ENCODE measurements around the gene RPIA.
A peak's percentile ranks its signal among the peaks of the same experiment; 100 is the strongest.

Gene RPIA

DNA sequence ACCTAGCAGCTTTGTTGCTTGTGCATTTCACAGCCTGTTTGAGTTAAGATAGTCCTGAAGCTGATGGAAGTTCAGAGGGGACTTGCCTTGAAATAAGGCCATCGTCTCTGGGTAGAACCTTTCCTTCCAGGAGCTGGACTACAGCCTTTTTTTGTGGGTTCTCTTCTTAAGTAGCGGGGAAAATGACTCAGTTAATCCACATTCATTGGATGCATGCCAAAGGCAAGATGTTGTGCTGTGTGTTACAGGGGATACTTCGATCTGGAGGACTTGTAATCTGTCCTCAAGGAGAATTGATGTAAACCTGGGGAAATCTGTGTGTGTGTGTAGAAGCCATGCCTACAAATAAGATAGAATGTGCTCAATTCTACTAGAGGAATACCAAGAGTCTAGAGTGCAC, 46.8 kb downstream of the RPIA start:
- no peaks in the 10 kb centered on the region for H3F3A ChIP-seq (ENCODE audit: insufficient read depth, low read length)
- peaks cover 74% of the 10 kb centered on the region for H3K36me3 ChIP-seq (ENCODE audit: insufficient read depth, low read length)
- peaks cover 43% of the 10 kb centered on the region for H3K4me1 ChIP-seq (ENCODE audit: insufficient read depth, low read length, severe bottlenecking)
- H3K9me2 ChIP-seq (ENCODE audit: low read depth, low read length) = no peaks in the 10 kb centered on the region
- no peaks in the 10 kb centered on the region for H3K27me3 ChIP-seq (ENCODE audit: insufficient read depth, low read length)
- H3K9me3 ChIP-seq (ENCODE audit: low read length) = no peaks in the 10 kb centered on the region
- H4K20me1 ChIP-seq (ENCODE audit: insufficient read depth, low read length) = no peaks in the 10 kb centered on the region
- TF ChIP-seq CTCF (IDR thresholded peaks at IDR 0.05; ENCODE audit: low read length) (no peak), EZH2 (IDR thresholded peaks at IDR 0.05; ENCODE audit: borderline replicate concordance, low read length) (no peak)
- H3K4me3 ChIP-seq (ENCODE audit: low read depth, low read length, poor library complexity, severe bottlenecking) = no peak overlapping the region
- peak overlapping the region; percentile 78 for H3K27ac ChIP-seq (ENCODE audit: low read depth, low read length, poor library complexity, severe bottlenecking)
- H3K9ac ChIP-seq (ENCODE audit: low read length) = no peak overlapping the region
- H3K79me2 ChIP-seq (ENCODE audit: insufficient read depth, low read length) = no peaks in the 10 kb centered on the region
- H3K4me2 ChIP-seq (ENCODE audit: low read length) = no peak overlapping the region
- no peak overlapping the region for H2AFZ ChIP-seq (ENCODE audit: low read length)

DNA sequence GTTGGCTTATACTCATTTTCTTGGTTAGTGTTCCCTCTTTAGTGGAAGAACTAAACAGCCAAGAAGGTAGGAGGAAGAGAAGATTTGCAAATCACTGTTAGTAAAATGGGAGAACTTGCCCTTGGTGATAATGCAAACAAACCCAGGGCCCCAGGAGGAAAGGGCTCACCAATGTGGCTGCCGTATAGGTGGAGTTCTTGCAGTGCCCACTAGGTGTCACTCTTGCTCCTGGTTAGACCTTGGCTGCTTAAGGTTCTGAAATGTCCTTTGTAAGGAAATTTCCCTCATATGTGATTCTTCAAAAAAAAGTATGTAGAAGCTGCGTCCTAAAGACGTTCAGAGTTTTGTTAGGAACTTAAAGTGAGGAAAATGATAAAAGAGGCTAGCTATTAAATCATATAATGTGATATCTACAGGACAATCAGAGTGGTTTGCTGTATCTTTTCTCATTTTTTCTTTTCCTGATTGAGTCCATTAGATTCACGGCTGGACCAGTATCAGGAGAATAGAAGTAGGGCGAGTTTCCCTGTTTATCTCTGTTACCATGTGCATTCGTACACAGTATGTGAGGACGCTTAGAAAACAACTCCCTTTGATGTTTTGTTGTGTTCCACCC, 48.6 kb downstream of the RPIA start:
- peaks cover 92% of the 10 kb centered on the region for H3K36me3 ChIP-seq (ENCODE audit: insufficient read depth, low read length)
- H3K4me1 ChIP-seq (ENCODE audit: insufficient read depth, low read length, severe bottlenecking) = peaks cover 43% of the 10 kb centered on the region

DNA sequence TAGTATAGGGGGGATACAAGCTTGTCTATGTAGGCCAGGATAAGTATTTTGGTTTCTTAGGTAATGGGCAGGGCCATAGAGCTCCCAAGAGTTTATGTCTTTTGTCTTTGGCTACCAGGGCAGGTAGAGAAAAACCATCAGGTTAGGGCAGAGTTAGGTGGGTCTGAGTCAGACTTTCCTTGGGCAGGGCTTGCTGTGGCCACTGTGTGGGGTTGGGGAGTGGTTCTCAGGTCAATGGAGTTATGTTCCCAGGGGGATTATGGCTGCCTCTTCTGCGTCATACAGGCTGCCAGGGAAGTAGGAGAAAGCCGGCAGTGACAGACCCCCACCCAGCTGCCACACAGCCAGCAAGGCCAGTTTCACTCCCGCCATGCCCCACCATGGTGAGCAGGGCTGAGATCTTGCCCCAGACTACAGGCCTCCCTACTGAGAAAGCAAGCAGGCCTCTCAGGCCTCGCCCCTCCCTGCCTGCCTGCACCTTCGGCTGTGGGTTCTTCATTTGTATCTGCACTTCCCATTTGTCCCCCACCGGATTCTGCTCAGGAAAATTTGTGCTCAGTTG, 55.5 kb downstream of the RPIA start:
- H3K27ac ChIP-seq (ENCODE audit: low read depth, low read length, poor library complexity, severe bottlenecking) = peak overlapping the region; percentile 99
- no peaks in the 10 kb centered on the region for H3F3A ChIP-seq (ENCODE audit: insufficient read depth, low read length)
- H2AFZ ChIP-seq (ENCODE audit: low read length) = no peak overlapping the region
- no peaks in the 10 kb centered on the region for H3K79me2 ChIP-seq (ENCODE audit: insufficient read depth, low read length)
- H3K9ac ChIP-seq (ENCODE audit: low read length) = peak overlapping the region; percentile 22; the same call in 1 of the 2 replicates
- H3K9me3 ChIP-seq (ENCODE audit: low read length) = peaks cover 6% of the 10 kb centered on the region; the same call in 1 of the 2 replicates
- no peaks in the 10 kb centered on the region for H3K27me3 ChIP-seq (ENCODE audit: insufficient read depth, low read length)
- no peaks in the 10 kb centered on the region for H3K9me2 ChIP-seq (ENCODE audit: low read depth, low read length)
- TF ChIP-seq EZH2 (IDR thresholded peaks at IDR 0.05; ENCODE audit: borderline replicate concordance, low read length) (no peak), CTCF (IDR thresholded peaks at IDR 0.05; ENCODE audit: low read length) (no peak)
- H4K20me1 ChIP-seq (ENCODE audit: insufficient read depth, low read length) = no peaks in the 10 kb centered on the region
- peaks cover 71% of the 10 kb centered on the region for H3K36me3 ChIP-seq (ENCODE audit: insufficient read depth, low read length)
- peak overlapping the region; percentile 29 for H3K4me2 ChIP-seq (ENCODE audit: low read length)
- peaks cover 55% of the 10 kb centered on the region for H3K4me1 ChIP-seq (ENCODE audit: insufficient read depth, low read length, severe bottlenecking)
- peak overlapping the region; percentile 17 for H3K4me3 ChIP-seq (ENCODE audit: low read depth, low read length, poor library complexity, severe bottlenecking)

More for the DNA sequence above, 48.6 kb downstream of the RPIA start:
- Histone ChIP-seq H3K9me2 (ENCODE audit: low read depth, low read length) (no peaks in the 10 kb centered on the region), H3K4me2 (ENCODE audit: low read length) (peak overlapping the region; percentile 45), H3K9ac (ENCODE audit: low read length) (peak overlapping the region; percentile 46; the same call in 1 of the 2 replicates), H2AFZ (ENCODE audit: low read length) (no peak overlapping the region), H3K79me2 (ENCODE audit: insufficient read depth, low read length) (no peaks in the 10 kb centered on the region), H3K27me3 (ENCODE audit: insufficient read depth, low read length) (no peaks in the 10 kb centered on the region), H3K9me3 (ENCODE audit: low read length) (no peaks in the 10 kb centered on the region), H4K20me1 (ENCODE audit: insufficient read depth, low read length) (no peaks in the 10 kb centered on the region), H3K4me3 (ENCODE audit: low read depth, low read length, poor library complexity, severe bottlenecking) (no peak overlapping the region), H3F3A (ENCODE audit: insufficient read depth, low read length) (no peaks in the 10 kb centered on the region), H3K27ac (ENCODE audit: low read depth, low read length, poor library complexity, severe bottlenecking) (peak overlapping the region; percentile 78)
- TF ChIP-seq EZH2 (IDR thresholded peaks at IDR 0.05; ENCODE audit: borderline replicate concordance, low read length) (no peak), CTCF (IDR thresholded peaks at IDR 0.05; ENCODE audit: low read length) (peak; percentile 94)

Data from OCI-LY1 (cell line).